Right kidney (tissue), 1 donor: ENCODE results near the gene GALK1.

ENCODE experiments used
- DNase-seq: peaks from one replicate; pipeline ENCODE4 v3.0.0-alpha.2; 2016

The GALK1 gene

GRCh38 chr17:75751676-75752404 lies 13.2 kb downstream of the GALK1 start:
- no peak for DNase-seq

GRCh38 chr17:75750661-75751423 lies 14.2 kb downstream of the GALK1 start:
- DNase-seq = no peak

GRCh38 chr17:75749545-75750389 lies 15.2 kb downstream of the GALK1 start:
- DNase-seq = peak; percentile 62

GRCh38 chr17:75748706-75749105 lies 16.3 kb downstream of the GALK1 start:
- no peak for DNase-seq

GRCh38 chr17:75743625-75744206 lies 21.3 kb downstream of the GALK1 start:
- no peak for DNase-seq

GRCh38 chr17:75742337-75742736 lies 22.7 kb downstream of the GALK1 start:
- DNase-seq = no peak

GRCh38 chr17:75740631-75741077 lies 24.3 kb downstream of the GALK1 start:
- DNase-seq = no peak

- no peak for DNase-seq
Measured at GRCh38 chr17:75740215-75740614, 24.8 kb downstream of the GALK1 start.

- DNase-seq = no peak
Measured at GRCh38 chr17:75739801-75740200, 25.2 kb downstream of the GALK1 start.

- DNase-seq = no peak
Measured at GRCh38 chr17:75739174-75739573, 25.8 kb downstream of the GALK1 start.

- DNase-seq = no peak
Measured at GRCh38 chr17:75738218-75738802, 26.7 kb downstream of the GALK1 start.

GRCh38 chr17:75737133-75737962 lies 27.6 kb downstream of the GALK1 start:
- no peak for DNase-seq

GRCh38 chr17:75736173-75736835 lies 28.7 kb downstream of the GALK1 start:
- no peak for DNase-seq

GRCh38 chr17:75734674-75735294 lies 30.2 kb downstream of the GALK1 start:
- DNase-seq = no peak

- DNase-seq = no peak
Measured at GRCh38 chr17:75733471-75733870, 31.5 kb downstream of the GALK1 start.

GRCh38 chr17:75731716-75732498 lies 33.1 kb downstream of the GALK1 start:
- DNase-seq = no peak

- no peak for DNase-seq
Measured at GRCh38 chr17:75731086-75731715, 33.8 kb downstream of the GALK1 start.

GRCh38 chr17:75730065-75730464 lies 34.9 kb downstream of the GALK1 start:
- no peak for DNase-seq

GRCh38 chr17:75729351-75729750 lies 35.6 kb downstream of the GALK1 start:
- no peak for DNase-seq
